K562 (cell line): ENCODE data around the gene HNRNPU. TPM values are rescaled to one million over a fixed set of nuclear protein-coding genes. Genes with fewer than 3 reads are reported as not detected.
A peak's percentile ranks its signal among the peaks of the same experiment; 100 is the strongest.

ENCODE experiments used
- BRD4 ChIP-seq: fragments of 200-600 bp; sonication (generic); IDR thresholded peaks from 2 replicates; pipeline ENCODE4 v1.6.1; 2017; ENCODE audit warnings: inconsistent platforms
- CEBPB ChIP-seq: fragments of 450-650 bp; IDR thresholded peaks from 2 replicates; pipeline ENCODE4 v1.6.1; 2016; ENCODE audit warnings: missing genetic modification characterization, missing compliant biosample characterization
- CXXC5 ChIP-seq: fragments of 250-450 bp; sonication (Bioruptor Pico); IDR thresholded peaks from 2 replicates; pipeline ENCODE4 v1.8.0; 2022; ENCODE audit warnings: inconsistent platforms, mild to moderate bottlenecking, moderate library complexity
- FOXA3 ChIP-seq, 2 experiments: fragments of 450-650 bp in 1 of 2; sonication (generic) in 1 of 2; formaldehyde crosslinking; IDR thresholded peaks in 1 of 2; conservative IDR thresholded peaks in 1 of 2; 2 replicates each; pipeline versions ENCODE4 v1.4.0 to v1.8.0; 2020 to 2022; ENCODE audit warnings: mild to moderate bottlenecking in 2 of 2, missing genetic modification reagents in 1 of 2
- GABPB2 ChIP-seq: fragments of 250-450 bp; sonication (Bioruptor Pico); conservative IDR thresholded peaks from 2 replicates; pipeline ENCODE4 v1.5.1; 2021; ENCODE audit warnings: mild to moderate bottlenecking
- GATAD2B ChIP-seq: fragments of 450-650 bp; IDR thresholded peaks from 2 replicates; pipeline ENCODE4 v1.6.1; 2017; ENCODE audit warnings: mild to moderate bottlenecking, borderline replicate concordance
- HMGN3 ChIP-seq: IDR thresholded peaks from 2 replicates; pipeline ENCODE4 v1.6.1; 2011; ENCODE audit warnings: borderline replicate concordance, low read depth, mild to moderate bottlenecking, mixed read lengths, low read length; ENCODE audit not compliant: insufficient read length; ENCODE audit errors: extremely low read depth
- JUND ChIP-seq, 2 experiments: IDR thresholded peaks; 2 replicates in 1 of 2; 3 replicates in 1 of 2; pipeline ENCODE4 v1.6.1; 2011; ENCODE audit warnings: borderline replicate concordance in 2 of 2, low read depth in 2 of 2, low read length in 2 of 2, improper control_type of control experiment in 1 of 2, missing biosample characterization in 1 of 2, missing genetic modification characterization in 1 of 2, missing genetic modification reagents in 1 of 2
- MAZ ChIP-seq, 2 experiments: fragments of 450-650 bp in 1 of 2; sonication (generic) in 1 of 2; formaldehyde crosslinking; IDR thresholded peaks in 1 of 2; conservative IDR thresholded peaks in 1 of 2; 2 replicates each; pipeline versions ENCODE4 v1.4.0 to v1.5.0; 2020; ENCODE audit warnings: mild to moderate bottlenecking in 1 of 2, missing genetic modification reagents in 1 of 2
- RBM15 ChIP-seq: fragments of 200-400 bp; formaldehyde crosslinking; IDR thresholded peaks from 2 replicates; pipeline ENCODE4 v1.6.1; 2018; ENCODE audit warnings: mild to moderate bottlenecking, low read length, moderate library complexity; ENCODE audit not compliant: insufficient read depth
- RBM17 ChIP-seq: fragments of 200-400 bp; formaldehyde crosslinking; IDR thresholded peaks from 2 replicates; pipeline ENCODE4 v1.6.1; 2017; ENCODE audit warnings: low read depth, mild to moderate bottlenecking, low read length, borderline replicate concordance
- REST ChIP-seq, 2 experiments: fragments of 450-650 bp; formaldehyde crosslinking in 1 of 2; IDR thresholded peaks; 2 replicates each; pipeline versions ENCODE4 v1.4.0 to v1.6.1; 2014 to 2020; ENCODE audit warnings: mild to moderate bottlenecking in 2 of 2, borderline replicate concordance in 1 of 2, low read depth in 1 of 2
- SMC3 ChIP-seq: conservative IDR thresholded peaks from 2 replicates; pipeline ENCODE4 v1.6.1; 2011; ENCODE audit warnings: low read depth, low read length, improper control_type of control experiment; ENCODE audit not compliant: insufficient read depth
- TFAM ChIP-seq: fragments of 250-450 bp; sonication (Bioruptor Pico); conservative IDR thresholded peaks from 2 replicates; pipeline ENCODE4 v1.5.0; 2021; ENCODE audit warnings: mild to moderate bottlenecking, moderate library complexity
- ZFX ChIP-seq: sonication (generic); formaldehyde crosslinking; IDR thresholded peaks from 2 replicates; pipeline ENCODE4 v1.8.0; 2022; ENCODE audit warnings: mild to moderate bottlenecking, missing genetic modification reagents, moderate library complexity
- ZNF140 ChIP-seq: fragments of 250-450 bp; sonication (Bioruptor Pico); IDR thresholded peaks from 2 replicates; pipeline ENCODE4 v1.8.0; 2021; ENCODE audit warnings: moderate library complexity, mild to moderate bottlenecking, inconsistent platforms
- ZNF507 ChIP-seq: conservative IDR thresholded peaks from 2 replicates; pipeline ENCODE4 v1.6.1; 2017; ENCODE audit warnings: missing genetic modification characterization, missing compliant biosample characterization
- ZNF511 ChIP-seq: sonication (generic); formaldehyde crosslinking; IDR thresholded peaks from 2 replicates; pipeline ENCODE4 v1.8.0; 2022; ENCODE audit warnings: mild to moderate bottlenecking, missing genetic modification reagents
- ZNF695 ChIP-seq: fragments of 450-650 bp; formaldehyde crosslinking; IDR thresholded peaks from 2 replicates; pipeline ENCODE4 v1.4.0; 2020; ENCODE audit warnings: mild to moderate bottlenecking, moderate library complexity
- ZNF707 ChIP-seq: fragments of 250-450 bp; sonication (Bioruptor Pico); conservative IDR thresholded peaks from 2 replicates; pipeline ENCODE4 v1.8.0; 2022; ENCODE audit warnings: inconsistent platforms, mild to moderate bottlenecking, moderate library complexity
- polyA plus RNA-seq, 8 experiments: library from polyadenylated mRNA; depleted of rRNA in 4 of 8; stranded (reverse) in 5 of 8; unstranded in 3 of 8; fragments of >200 nt; fragmentation: Nextera tagmentation in 2 of 8; fragmentation: Illumina TruSeq in 1 of 8; extraction: Ambion mirVana in 2 of 8; extraction: Trizol in 1 of 8; gene quantifications; 2 replicates each; pipeline versions ENCODE4 v1.2.1 to v1.2.3, GENCODE V29; 2011 to 2014; ENCODE audit warnings: inconsistent platforms in 1 of 8, missing spikeins in 1 of 8
- total RNA-seq, 7 experiments: library from RNA; depleted of rRNA in 6 of 7; stranded (reverse); fragments of >200 nt in 6 of 7; fragmentation: Illumina TruSeq in 2 of 7; extraction: Trizol in 2 of 7; gene quantifications; 2 replicates each; pipeline versions ENCODE4 v1.2.1 to v1.2.3, GENCODE V29; 2011 to 2021; ENCODE audit warnings: low replicate concordance in 1 of 7

The HNRNPU gene
- total and polyA plus RNA-seq, 9 of the 15 experiments (the other 6 are each of a cell fraction or from before 2014, with no cell fraction given), result 159 to 777 (median 577) TPM

GRCh38 chr1:244801246-244801645 lies 63.1 kb downstream of the HNRNPU start (continued):
- TF ChIP-seq FOXA3 (CRISPR knock-in tag; conservative IDR thresholded peaks at IDR 0.05 in 1 of 2, IDR thresholded peaks at IDR 0.05 in 1 of 2) (no peak), ZNF707 (no peak), RBM15 (no peak), ZNF695 (CRISPR knock-in tag) (no peak), CEBPB (tag) (peak; percentile 64), ZNF507 (peak; percentile 41; the same call in 1 of the 2 replicates), SMC3 (peak; percentile 41; the same call in 1 of the 2 replicates), BRD4 (no peak), TFAM (no peak), ZNF140 (CRISPR knock-in tag) (no peak), JUND (IDR thresholded peaks at IDR 0.05; ENCODE audit: borderline replicate concordance, low read depth, low read length) (peak; percentile 33; the same call in 1 of the 2 replicates), JUND (tag; IDR thresholded peaks at IDR 0.05; ENCODE audit: borderline replicate concordance, low read depth, low read length) (no peak), HMGN3 (no peak), GATAD2B (no peak), REST (IDR thresholded peaks at IDR 0.05; ENCODE audit: borderline replicate concordance) (peak; percentile 78), REST (CRISPR knock-in tag; IDR thresholded peaks at IDR 0.05; ENCODE audit: low read depth) (no peak), ZNF511 (CRISPR knock-in tag) (no peak), ZFX (CRISPR knock-in tag) (no peak), CXXC5 (peak; percentile 40), MAZ (CRISPR knock-in tag; conservative IDR thresholded peaks at IDR 0.05 in 1 of 2, IDR thresholded peaks at IDR 0.05 in 1 of 2) (peak in 1 of 2 experiments; percentile 41; a peak in 1 of 4 replicates), RBM17 (no peak), GABPB2 (CRISPR knock-in tag) (no peak)
